ENCODE measurements around the gene JUN. TPM values are rescaled to one million over a fixed set of nuclear protein-coding genes. Genes with fewer than 3 reads are reported as not detected.

The JUN gene
- total RNA-seq, 1 experiment from 2014 or later = 15.9 TPM

DNA sequence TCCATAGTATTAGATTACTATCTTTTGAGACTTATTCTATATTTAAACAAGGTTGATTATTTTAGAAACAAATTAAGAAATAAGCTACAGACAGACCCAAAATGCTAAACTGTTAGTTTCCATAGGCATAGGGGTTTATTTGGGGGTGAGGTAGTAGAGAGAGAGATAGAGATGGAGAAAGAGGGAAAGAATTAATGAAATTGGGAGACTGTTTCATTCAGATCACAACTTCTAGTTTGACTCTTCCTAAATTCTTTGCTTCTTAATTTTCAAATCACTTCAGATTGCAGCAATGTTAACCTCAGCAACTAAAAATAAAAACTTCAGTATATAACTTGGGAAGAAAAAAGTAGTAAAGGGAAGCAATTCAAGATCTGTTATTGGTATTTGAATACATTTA is 3.4 kb downstream of the JUN start:
- Mint-ChIP-seq H3K27ac (no peak overlapping the region), H3K9me3 (no peaks in the 10 kb centered on the region), H3K4me1 (peaks cover 29% of the 10 kb centered on the region), H3K4me3 (peak overlapping the region; percentile 76), H3K27me3 (ENCODE audit: low read depth) (peaks cover 35% of the 10 kb centered on the region), H3K36me3 (no peaks in the 10 kb centered on the region)
- DNase-seq (ENCODE audit: low spot score) (no peak), ATAC-seq (no peak)
- TF ChIP-seq PRRX2 (CRISPR knock-in tag; IDR thresholded peaks at IDR 0.05) = no peak
- no peak for TF ChIP-seq JAZF1 (CRISPR knock-in tag; IDR thresholded peaks at IDR 0.05)
- TF ChIP-seq, protein P1, sequence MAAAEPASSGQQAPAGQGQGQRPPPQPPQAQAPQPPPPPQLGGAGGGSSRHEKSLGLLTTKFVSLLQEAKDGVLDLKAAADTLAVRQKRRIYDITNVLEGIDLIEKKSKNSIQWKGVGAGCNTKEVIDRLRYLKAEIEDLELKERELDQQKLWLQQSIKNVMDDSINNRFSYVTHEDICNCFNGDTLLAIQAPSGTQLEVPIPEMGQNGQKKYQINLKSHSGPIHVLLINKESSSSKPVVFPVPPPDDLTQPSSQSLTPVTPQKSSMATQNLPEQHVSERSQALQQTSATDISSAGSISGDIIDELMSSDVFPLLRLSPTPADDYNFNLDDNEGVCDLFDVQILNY (CRISPR knock-in tag; IDR thresholded peaks at IDR 0.05) = no peak
- TF ChIP-seq, protein P2, sequence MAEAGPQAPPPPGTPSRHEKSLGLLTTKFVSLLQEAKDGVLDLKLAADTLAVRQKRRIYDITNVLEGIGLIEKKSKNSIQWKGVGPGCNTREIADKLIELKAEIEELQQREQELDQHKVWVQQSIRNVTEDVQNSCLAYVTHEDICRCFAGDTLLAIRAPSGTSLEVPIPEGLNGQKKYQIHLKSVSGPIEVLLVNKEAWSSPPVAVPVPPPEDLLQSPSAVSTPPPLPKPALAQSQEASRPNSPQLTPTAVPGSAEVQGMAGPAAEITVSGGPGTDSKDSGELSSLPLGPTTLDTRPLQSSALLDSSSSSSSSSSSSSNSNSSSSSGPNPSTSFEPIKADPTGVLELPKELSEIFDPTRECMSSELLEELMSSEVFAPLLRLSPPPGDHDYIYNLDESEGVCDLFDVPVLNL (CRISPR knock-in tag; IDR thresholded peaks at IDR 0.05; ENCODE audit: borderline replicate concordance, low read depth) = no peak
- no peak for TF ChIP-seq NFATC4 (CRISPR knock-in tag; IDR thresholded peaks at IDR 0.05)
- TF ChIP-seq, protein P3, sequence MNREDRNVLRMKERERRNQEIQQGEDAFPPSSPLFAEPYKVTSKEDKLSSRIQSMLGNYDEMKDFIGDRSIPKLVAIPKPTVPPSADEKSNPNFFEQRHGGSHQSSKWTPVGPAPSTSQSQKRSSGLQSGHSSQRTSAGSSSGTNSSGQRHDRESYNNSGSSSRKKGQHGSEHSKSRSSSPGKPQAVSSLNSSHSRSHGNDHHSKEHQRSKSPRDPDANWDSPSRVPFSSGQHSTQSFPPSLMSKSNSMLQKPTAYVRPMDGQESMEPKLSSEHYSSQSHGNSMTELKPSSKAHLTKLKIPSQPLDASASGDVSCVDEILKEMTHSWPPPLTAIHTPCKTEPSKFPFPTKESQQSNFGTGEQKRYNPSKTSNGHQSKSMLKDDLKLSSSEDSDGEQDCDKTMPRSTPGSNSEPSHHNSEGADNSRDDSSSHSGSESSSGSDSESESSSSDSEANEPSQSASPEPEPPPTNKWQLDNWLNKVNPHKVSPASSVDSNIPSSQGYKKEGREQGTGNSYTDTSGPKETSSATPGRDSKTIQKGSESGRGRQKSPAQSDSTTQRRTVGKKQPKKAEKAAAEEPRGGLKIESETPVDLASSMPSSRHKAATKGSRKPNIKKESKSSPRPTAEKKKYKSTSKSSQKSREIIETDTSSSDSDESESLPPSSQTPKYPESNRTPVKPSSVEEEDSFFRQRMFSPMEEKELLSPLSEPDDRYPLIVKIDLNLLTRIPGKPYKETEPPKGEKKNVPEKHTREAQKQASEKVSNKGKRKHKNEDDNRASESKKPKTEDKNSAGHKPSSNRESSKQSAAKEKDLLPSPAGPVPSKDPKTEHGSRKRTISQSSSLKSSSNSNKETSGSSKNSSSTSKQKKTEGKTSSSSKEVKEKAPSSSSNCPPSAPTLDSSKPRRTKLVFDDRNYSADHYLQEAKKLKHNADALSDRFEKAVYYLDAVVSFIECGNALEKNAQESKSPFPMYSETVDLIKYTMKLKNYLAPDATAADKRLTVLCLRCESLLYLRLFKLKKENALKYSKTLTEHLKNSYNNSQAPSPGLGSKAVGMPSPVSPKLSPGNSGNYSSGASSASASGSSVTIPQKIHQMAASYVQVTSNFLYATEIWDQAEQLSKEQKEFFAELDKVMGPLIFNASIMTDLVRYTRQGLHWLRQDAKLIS (CRISPR knock-in tag; IDR thresholded peaks at IDR 0.05; ENCODE audit: borderline replicate concordance) = no peak
- no peak for TF ChIP-seq FOXK1 (CRISPR knock-in tag; IDR thresholded peaks at IDR 0.05)
- TF ChIP-seq, protein P4, sequence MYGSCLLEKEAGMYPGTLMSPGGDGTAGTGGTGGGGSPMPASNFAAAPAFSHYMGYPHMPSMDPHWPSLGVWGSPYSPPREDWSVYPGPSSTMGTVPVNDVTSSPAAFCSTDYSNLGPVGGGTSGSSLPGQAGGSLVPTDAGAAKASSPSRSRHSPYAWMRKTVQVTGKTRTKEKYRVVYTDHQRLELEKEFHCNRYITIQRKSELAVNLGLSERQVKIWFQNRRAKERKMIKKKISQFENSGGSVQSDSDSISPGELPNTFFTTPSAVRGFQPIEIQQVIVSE (CRISPR knock-in tag; IDR thresholded peaks at IDR 0.05; ENCODE audit: borderline replicate concordance) = no peak
- no peak for TF ChIP-seq RELA (CRISPR knock-in tag; IDR thresholded peaks at IDR 0.05; ENCODE audit: borderline replicate concordance)
- no peak for TF ChIP-seq ZNF121 (CRISPR knock-in tag; IDR thresholded peaks at IDR 0.05)
- no peak for TF ChIP-seq ZNF416 (CRISPR knock-in tag; IDR thresholded peaks at IDR 0.05)
- no peak for TF ChIP-seq NR1H2 (CRISPR knock-in tag; IDR thresholded peaks at IDR 0.05)
- TF ChIP-seq, protein P5, sequence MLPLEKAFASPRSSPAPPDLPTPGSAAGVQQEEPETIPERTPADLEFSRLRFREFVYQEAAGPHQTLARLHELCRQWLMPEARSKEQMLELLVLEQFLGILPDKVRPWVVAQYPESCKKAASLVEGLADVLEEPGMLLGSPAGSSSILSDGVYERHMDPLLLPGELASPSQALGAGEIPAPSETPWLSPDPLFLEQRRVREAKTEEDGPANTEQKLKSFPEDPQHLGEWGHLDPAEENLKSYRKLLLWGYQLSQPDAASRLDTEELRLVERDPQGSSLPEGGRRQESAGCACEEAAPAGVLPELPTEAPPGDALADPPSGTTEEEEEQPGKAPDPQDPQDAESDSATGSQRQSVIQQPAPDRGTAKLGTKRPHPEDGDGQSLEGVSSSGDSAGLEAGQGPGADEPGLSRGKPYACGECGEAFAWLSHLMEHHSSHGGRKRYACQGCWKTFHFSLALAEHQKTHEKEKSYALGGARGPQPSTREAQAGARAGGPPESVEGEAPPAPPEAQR (CRISPR knock-in tag; IDR thresholded peaks at IDR 0.05) = no peak
- TF ChIP-seq, protein P6, sequence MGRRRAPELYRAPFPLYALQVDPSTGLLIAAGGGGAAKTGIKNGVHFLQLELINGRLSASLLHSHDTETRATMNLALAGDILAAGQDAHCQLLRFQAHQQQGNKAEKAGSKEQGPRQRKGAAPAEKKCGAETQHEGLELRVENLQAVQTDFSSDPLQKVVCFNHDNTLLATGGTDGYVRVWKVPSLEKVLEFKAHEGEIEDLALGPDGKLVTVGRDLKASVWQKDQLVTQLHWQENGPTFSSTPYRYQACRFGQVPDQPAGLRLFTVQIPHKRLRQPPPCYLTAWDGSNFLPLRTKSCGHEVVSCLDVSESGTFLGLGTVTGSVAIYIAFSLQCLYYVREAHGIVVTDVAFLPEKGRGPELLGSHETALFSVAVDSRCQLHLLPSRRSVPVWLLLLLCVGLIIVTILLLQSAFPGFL (CRISPR knock-in tag; IDR thresholded peaks at IDR 0.05; ENCODE audit: borderline replicate concordance) = no peak
- TF ChIP-seq GRHL2 (CRISPR knock-in tag; IDR thresholded peaks at IDR 0.05; ENCODE audit: insufficient replicate concordance, severe bottlenecking) = no peak
- TF ChIP-seq, protein P7, sequence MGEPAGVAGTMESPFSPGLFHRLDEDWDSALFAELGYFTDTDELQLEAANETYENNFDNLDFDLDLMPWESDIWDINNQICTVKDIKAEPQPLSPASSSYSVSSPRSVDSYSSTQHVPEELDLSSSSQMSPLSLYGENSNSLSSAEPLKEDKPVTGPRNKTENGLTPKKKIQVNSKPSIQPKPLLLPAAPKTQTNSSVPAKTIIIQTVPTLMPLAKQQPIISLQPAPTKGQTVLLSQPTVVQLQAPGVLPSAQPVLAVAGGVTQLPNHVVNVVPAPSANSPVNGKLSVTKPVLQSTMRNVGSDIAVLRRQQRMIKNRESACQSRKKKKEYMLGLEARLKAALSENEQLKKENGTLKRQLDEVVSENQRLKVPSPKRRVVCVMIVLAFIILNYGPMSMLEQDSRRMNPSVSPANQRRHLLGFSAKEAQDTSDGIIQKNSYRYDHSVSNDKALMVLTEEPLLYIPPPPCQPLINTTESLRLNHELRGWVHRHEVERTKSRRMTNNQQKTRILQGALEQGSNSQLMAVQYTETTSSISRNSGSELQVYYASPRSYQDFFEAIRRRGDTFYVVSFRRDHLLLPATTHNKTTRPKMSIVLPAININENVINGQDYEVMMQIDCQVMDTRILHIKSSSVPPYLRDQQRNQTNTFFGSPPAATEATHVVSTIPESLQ (CRISPR knock-in tag; IDR thresholded peaks at IDR 0.05) = no peak
- TF ChIP-seq, protein P8, sequence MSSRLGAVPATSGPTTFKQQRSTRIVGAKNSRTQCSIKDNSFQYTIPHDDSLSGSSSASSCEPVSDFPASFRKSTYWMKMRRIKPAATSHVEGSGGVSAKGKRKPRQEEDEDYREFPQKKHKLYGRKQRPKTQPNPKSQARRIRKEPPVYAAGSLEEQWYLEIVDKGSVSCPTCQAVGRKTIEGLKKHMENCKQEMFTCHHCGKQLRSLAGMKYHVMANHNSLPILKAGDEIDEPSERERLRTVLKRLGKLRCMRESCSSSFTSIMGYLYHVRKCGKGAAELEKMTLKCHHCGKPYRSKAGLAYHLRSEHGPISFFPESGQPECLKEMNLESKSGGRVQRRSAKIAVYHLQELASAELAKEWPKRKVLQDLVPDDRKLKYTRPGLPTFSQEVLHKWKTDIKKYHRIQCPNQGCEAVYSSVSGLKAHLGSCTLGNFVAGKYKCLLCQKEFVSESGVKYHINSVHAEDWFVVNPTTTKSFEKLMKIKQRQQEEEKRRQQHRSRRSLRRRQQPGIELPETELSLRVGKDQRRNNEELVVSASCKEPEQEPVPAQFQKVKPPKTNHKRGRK (CRISPR knock-in tag; IDR thresholded peaks at IDR 0.05; ENCODE audit: borderline replicate concordance) = no peak
- TF ChIP-seq NR2C2 (CRISPR knock-in tag; IDR thresholded peaks at IDR 0.05) = no peak
- TF ChIP-seq ZBTB21 (CRISPR knock-in tag; IDR thresholded peaks at IDR 0.05; ENCODE audit: borderline replicate concordance) = no peak
- TF ChIP-seq, protein P9, sequence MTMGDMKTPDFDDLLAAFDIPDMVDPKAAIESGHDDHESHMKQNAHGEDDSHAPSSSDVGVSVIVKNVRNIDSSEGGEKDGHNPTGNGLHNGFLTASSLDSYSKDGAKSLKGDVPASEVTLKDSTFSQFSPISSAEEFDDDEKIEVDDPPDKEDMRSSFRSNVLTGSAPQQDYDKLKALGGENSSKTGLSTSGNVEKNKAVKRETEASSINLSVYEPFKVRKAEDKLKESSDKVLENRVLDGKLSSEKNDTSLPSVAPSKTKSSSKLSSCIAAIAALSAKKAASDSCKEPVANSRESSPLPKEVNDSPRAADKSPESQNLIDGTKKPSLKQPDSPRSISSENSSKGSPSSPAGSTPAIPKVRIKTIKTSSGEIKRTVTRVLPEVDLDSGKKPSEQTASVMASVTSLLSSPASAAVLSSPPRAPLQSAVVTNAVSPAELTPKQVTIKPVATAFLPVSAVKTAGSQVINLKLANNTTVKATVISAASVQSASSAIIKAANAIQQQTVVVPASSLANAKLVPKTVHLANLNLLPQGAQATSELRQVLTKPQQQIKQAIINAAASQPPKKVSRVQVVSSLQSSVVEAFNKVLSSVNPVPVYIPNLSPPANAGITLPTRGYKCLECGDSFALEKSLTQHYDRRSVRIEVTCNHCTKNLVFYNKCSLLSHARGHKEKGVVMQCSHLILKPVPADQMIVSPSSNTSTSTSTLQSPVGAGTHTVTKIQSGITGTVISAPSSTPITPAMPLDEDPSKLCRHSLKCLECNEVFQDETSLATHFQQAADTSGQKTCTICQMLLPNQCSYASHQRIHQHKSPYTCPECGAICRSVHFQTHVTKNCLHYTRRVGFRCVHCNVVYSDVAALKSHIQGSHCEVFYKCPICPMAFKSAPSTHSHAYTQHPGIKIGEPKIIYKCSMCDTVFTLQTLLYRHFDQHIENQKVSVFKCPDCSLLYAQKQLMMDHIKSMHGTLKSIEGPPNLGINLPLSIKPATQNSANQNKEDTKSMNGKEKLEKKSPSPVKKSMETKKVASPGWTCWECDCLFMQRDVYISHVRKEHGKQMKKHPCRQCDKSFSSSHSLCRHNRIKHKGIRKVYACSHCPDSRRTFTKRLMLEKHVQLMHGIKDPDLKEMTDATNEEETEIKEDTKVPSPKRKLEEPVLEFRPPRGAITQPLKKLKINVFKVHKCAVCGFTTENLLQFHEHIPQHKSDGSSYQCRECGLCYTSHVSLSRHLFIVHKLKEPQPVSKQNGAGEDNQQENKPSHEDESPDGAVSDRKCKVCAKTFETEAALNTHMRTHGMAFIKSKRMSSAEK (CRISPR knock-in tag; IDR thresholded peaks at IDR 0.05; ENCODE audit: borderline replicate concordance) = no peak
- CTCF ChIA-PET = interaction anchor here (1.8 kb wide), 1 partner anchor 979 kb away, joined by 4 read pairs; no protein-coding TSS in a partner anchor
- POLR2A ChIA-PET = no interaction called here
